HG02678 (cell line): ENCODE measurements around the gene SLC1A2.

Experiments
- ATAC-seq: cut with Tn5 transposase; IDR thresholded peaks from one replicate; pipeline ENCODE4 v1.9.1; 2021; ENCODE audit warnings: mild to moderate bottlenecking, moderate library complexity; ENCODE audit not compliant: unreplicated experiment

SLC1A2 gene

DNA sequence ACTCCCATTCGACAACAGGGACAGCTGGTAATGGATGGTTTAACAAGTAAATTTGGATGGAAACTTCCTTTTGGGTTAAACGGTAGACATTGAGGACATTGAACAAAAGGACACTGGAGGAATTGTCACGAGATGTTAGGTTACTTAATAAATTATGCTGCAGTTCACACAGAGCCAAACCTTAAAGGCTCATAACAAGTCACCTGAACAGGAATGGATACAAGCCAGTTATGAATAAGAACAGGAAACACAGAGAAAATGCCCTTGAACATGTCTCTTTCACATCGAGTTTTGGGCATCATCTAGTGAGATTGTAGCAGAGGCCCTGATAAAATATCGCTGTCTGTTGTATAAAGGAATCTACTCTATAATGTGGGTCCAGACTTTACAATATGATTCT, 214.7 kb downstream of the SLC1A2 start:
- no peak for ATAC-seq
